ENCODE data around the gene ADORA1. TPM values are rescaled to one million over a fixed set of nuclear protein-coding genes. Genes with fewer than 3 reads are reported as not detected.

The ADORA1 gene
- total and polyA plus RNA-seq, 2 of the 4 experiments (the other 2 are of a cell fraction): 0.36 to 0.56 TPM

DNA sequence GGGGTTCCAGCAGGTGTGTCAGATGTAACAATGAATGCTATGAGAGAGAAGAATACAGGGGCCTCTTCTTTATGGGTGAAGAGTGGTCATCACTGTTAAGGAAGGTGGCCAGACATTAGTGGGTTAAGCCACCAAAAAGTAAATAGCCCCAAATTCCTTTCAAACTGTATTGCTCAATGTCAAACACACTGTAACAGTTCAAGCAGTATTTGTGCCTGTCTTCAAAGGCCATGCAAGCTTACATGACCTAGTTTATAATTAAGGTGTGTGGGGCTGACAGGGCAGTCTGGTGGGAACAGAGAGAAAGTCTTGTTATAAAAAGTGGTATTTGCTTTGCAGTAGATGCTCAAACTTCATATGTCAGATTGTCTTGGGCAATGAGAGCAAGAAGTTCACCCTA lies 83.5 kb downstream of the ADORA1 start:
- Histone ChIP-seq H3K27me3 (ENCODE audit: control insufficient read depth, insufficient read depth, low read length) (peaks cover 14% of the 10 kb centered on the region), H3K36me3 (ENCODE audit: control insufficient read depth, insufficient read depth, low read length) (no peaks in the 10 kb centered on the region), H3K14ac (replicated peaks; ENCODE audit: low read depth, low read length) (no peak overlapping the region), H3K4me1 (ENCODE audit: control insufficient read depth, insufficient read depth, low read length) (no peaks in the 10 kb centered on the region), H3K23ac (ENCODE audit: low read depth, low read length) (no peak overlapping the region), H4K20me1 (ENCODE audit: insufficient read depth, low read length) (no peaks in the 10 kb centered on the region), H3K27ac (ENCODE audit: insufficient read depth, low read length) (no peak overlapping the region), H3K79me1 (ENCODE audit: low read depth in 1 of 2, low read length in 2 of 2) (no peaks in the 10 kb centered on the region), H4K5ac (ENCODE audit: low read depth, low read length) (no peak overlapping the region), H4K91ac (ENCODE audit: insufficient read depth, low read depth, low read length) (no peak overlapping the region), H3K4me3 (ENCODE audit: insufficient read depth, low read depth, low read length) (no peak overlapping the region), H3K9me1 (ENCODE audit: insufficient read depth, low read length) (no peaks in the 10 kb centered on the region), H2BK15ac (ENCODE audit: low read depth, low read length) (no peak overlapping the region), H2BK20ac (ENCODE audit: low read depth, low read length) (no peak overlapping the region), H2BK120ac (ENCODE audit: low read depth, low read length) (no peak overlapping the region), H3K9me3 (ENCODE audit: control insufficient read depth, insufficient read depth, low read length) (no peaks in the 10 kb centered on the region), H2AFZ (replicated peaks; ENCODE audit: low read length, poor library complexity) (no peak overlapping the region), H3K4me2 (ENCODE audit: low read depth, low read length) (no peak overlapping the region), H3K18ac (ENCODE audit: low read depth, low read length) (no peak overlapping the region), H3K9ac (ENCODE audit: low read depth, low read length) (no peak overlapping the region), H2AK5ac (ENCODE audit: low read depth, low read length) (no peak overlapping the region), H2BK5ac (ENCODE audit: low read depth, low read length, poor library complexity, severe bottlenecking) (no peak overlapping the region), H3K56ac (ENCODE audit: extremely low read depth, insufficient read depth, low read length) (no peak overlapping the region), H4K8ac (ENCODE audit: low read depth in 2 of 2, low read length in 2 of 2) (no peak overlapping the region), H3K4ac (ENCODE audit: low read depth, low read length) (no peak overlapping the region), H2AK9ac (replicated peaks; ENCODE audit: low read depth, low read length, poor library complexity) (no peak overlapping the region)
- no peak for TF ChIP-seq MXI1 (IDR thresholded peaks at IDR 0.05; ENCODE audit: borderline replicate concordance, low read depth, low read length)
- no peak for TF ChIP-seq MAFK (IDR thresholded peaks at IDR 0.05; ENCODE audit: low read depth, low read length)
- TF ChIP-seq MAZ (IDR thresholded peaks at IDR 0.05; ENCODE audit: borderline replicate concordance, low read depth, low read length): no peak
- no peak for TF ChIP-seq CHD1 (IDR thresholded peaks at IDR 0.05; ENCODE audit: low read depth, low read length)
- no peak for TF ChIP-seq SMC3 (IDR thresholded peaks at IDR 0.05; ENCODE audit: low read depth, low read length)
- TF ChIP-seq RFX5 (IDR thresholded peaks at IDR 0.05; ENCODE audit: low read depth, low read length): no peak
- no peak for TF ChIP-seq FOS (IDR thresholded peaks at IDR 0.05; ENCODE audit: low read depth, low read length)
- no peak for TF ChIP-seq RAD21 (IDR thresholded peaks at IDR 0.05; ENCODE audit: low read length)
- TF ChIP-seq CTCF (conservative IDR thresholded peaks at IDR 0.05; ENCODE audit: low read depth, low read length): no peak
- ChIA-PET CTCF (interaction anchor here (0.8 to 3.4 kb wide), 2 partner anchors 93 to 171 kb away, joined by 4 to 14 read pairs; no protein-coding TSS in a partner anchor), POLR2A (ENCODE audit: unreplicated experiment) (no interaction called here)
- DNase-seq: no peak
- intact Hi-C loops (cut with micrococcal nuclease) (no loop called here), in situ Hi-C loops (cut with MboI; ENCODE audit: low sequenced_read_pairs) (loop anchor here (5.0 kb wide), 1 partner anchor 94 kb away; no protein-coding TSS in a partner anchor), dilution Hi-C loops (cut with HindIII; ENCODE audit: low sequenced_read_pairs, unreplicated experiment) (no loop called here)
- no TSS peak for BruUV-seq (replicated peaks)
- no peak for ATAC-seq (ENCODE audit: low read depth)

Data from IMR-90 (cell line).